Tibial nerve (tissue), 4 donors: ENCODE results near the gene TVP23A.

Experiments used
- CTCF ChIP-seq, 5 experiments: fragments of 200-600 bp in 3 of 5; fragments of 450-650 bp in 2 of 5; sonication (generic) in 3 of 5; IDR thresholded peaks; one replicate each; pipeline ENCODE4 v1.5.1; 2016 to 2019; ENCODE audit warnings: antibody characterized with exemption in 5 of 5, mild to moderate bottlenecking in 3 of 5, moderate library complexity in 2 of 5
- EP300 ChIP-seq, 2 donors: sonication (generic); formaldehyde crosslinking; IDR thresholded peaks; one replicate each; pipeline ENCODE4 v1.6.1; 2017; ENCODE audit warnings: antibody characterized with exemption in 2 of 2, mild to moderate bottlenecking in 1 of 2
- POLR2A ChIP-seq, 2 donors: fragments of 450-650 bp; IDR thresholded peaks; one replicate each; pipeline ENCODE4 v1.6.1; 2017; ENCODE audit warnings: antibody characterized with exemption in 2 of 2, mild to moderate bottlenecking in 2 of 2, moderate library complexity in 2 of 2

- TF ChIP-seq CTCF (IDR thresholded peaks at IDR 0.05), result no peak
- TF ChIP-seq POLR2A (IDR thresholded peaks at IDR 0.05), result no peak
- peak in 1 of 2 donors; percentile 30 for TF ChIP-seq EP300 (IDR thresholded peaks at IDR 0.05)
Observed at GRCh38 chr16:10806698-10807097, 11.9 kb downstream of the TVP23A start.
